ENCODE data around the gene SLC52A3. TPM values are rescaled to one million over a fixed set of nuclear protein-coding genes. Genes with fewer than 3 reads are reported as not detected.

The SLC52A3 gene
- total and polyA plus RNA-seq, 2 donors (not counting 3 experiments of a cell fraction or from before 2014, with no cell fraction given), result not detected

GRCh38 chr20:721876-722275 lies 46.4 kb downstream of the SLC52A3 start:
- Histone ChIP-seq H3K9me1 (replicated peaks; ENCODE audit: control insufficient read depth, extremely low read depth, insufficient read depth, low read length) (no peaks in the 10 kb centered on the region), H3K9me3 (replicated peaks; ENCODE audit: control insufficient read depth, insufficient read depth, low read length) (no peaks in the 10 kb centered on the region), H3K9ac (replicated peaks; ENCODE audit: extremely low read depth, insufficient read depth, low read length) (no peak overlapping the region), H4K20me1 (replicated peaks; ENCODE audit: control insufficient read depth, extremely low read depth, insufficient read depth, low read length) (no peaks in the 10 kb centered on the region), H3K27ac (ENCODE audit: insufficient read depth, low read depth, low read length) (no peak overlapping the region), H3K4me1 (ENCODE audit: control insufficient read depth, extremely low read depth, insufficient read depth, low read length) (no peaks in the 10 kb centered on the region), H3K4me3 (replicated peaks in 1 of 3; ENCODE audit: insufficient read depth in 1 of 3, low read depth in 1 of 3, low read length in 3 of 3) (no peak overlapping the region), H3K4me2 (ENCODE audit: insufficient read depth, low read length) (no peak overlapping the region), H3K36me3 (ENCODE audit: control insufficient read depth in 2 of 2, extremely low read depth in 1 of 2, insufficient read depth in 2 of 2, low read length in 2 of 2) (no peaks in the 10 kb centered on the region), H2AFZ (ENCODE audit: low read depth, low read length) (no peak overlapping the region), H3K79me2 (ENCODE audit: control insufficient read depth, insufficient read depth, low read length) (no peaks in the 10 kb centered on the region), H3K27me3 (ENCODE audit: control insufficient read depth in 2 of 2, insufficient read depth in 2 of 2, low read length in 2 of 2) (peaks cover 6 to 9% of the 10 kb centered on the region in 2 experiments)
- intact Hi-C loops (cut with micrococcal nuclease) (no loop called here), dilution Hi-C loops (cut with MboI; ENCODE audit: extremely low pct_ligation_motif_present, low sequenced_read_pairs) (no loop called here)
- CTCF ChIA-PET, result interaction anchor here (1.1 kb wide), 1 partner anchor 17 kb away, joined by 4 read pairs; no protein-coding TSS in a partner anchor
- no peak for TF ChIP-seq JUN (IDR thresholded peaks at IDR 0.05; ENCODE audit: borderline replicate concordance, insufficient read depth, insufficient read length, low read depth)
- TF ChIP-seq POLR2AphosphoS5 (IDR thresholded peaks at IDR 0.05; ENCODE audit: insufficient read depth, low read depth, low read length), result no peak
- DNase-seq (ENCODE audit: low read depth, low spot score) (no peak), FAIRE-seq (no peak)
- POLR2A ChIA-PET, result no interaction called here
- BruUV-seq (replicated peaks), result no TSS peak

DNA sequence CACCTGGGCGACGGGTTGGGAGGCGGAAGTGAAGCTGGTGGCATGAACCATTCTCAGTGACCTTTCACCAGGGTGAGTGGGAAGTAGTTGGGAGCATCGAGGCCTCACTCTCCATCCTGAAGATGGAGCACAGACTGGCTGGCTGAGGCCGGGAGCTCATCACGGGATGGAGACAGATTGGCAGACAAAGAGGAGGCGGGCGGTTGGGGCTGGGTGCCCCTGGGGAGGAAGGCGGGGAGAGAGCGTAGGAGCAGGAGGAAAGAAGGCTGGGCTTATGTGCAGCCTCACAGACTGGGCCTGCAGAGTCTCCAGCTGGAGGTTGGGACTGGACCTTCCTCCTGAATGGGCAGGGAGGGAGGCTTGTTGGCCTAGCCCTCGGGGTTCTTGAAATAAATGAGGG lies 48.5 kb downstream of the SLC52A3 start:
- Histone ChIP-seq H3K4me2 (ENCODE audit: insufficient read depth, low read length) (no peak overlapping the region), H3K9me3 (replicated peaks; ENCODE audit: control insufficient read depth, insufficient read depth, low read length) (no peaks in the 10 kb centered on the region), H3K27me3 (ENCODE audit: control insufficient read depth in 2 of 2, insufficient read depth in 2 of 2, low read length in 2 of 2) (peaks cover 2 to 4% of the 10 kb centered on the region in 2 experiments), H2AFZ (ENCODE audit: low read depth, low read length) (no peak overlapping the region), H3K4me3 (replicated peaks in 1 of 3; ENCODE audit: insufficient read depth in 1 of 3, low read depth in 1 of 3, low read length in 3 of 3) (no peak overlapping the region), H3K4me1 (ENCODE audit: control insufficient read depth, extremely low read depth, insufficient read depth, low read length) (no peaks in the 10 kb centered on the region), H3K9me1 (replicated peaks; ENCODE audit: control insufficient read depth, extremely low read depth, insufficient read depth, low read length) (no peaks in the 10 kb centered on the region), H3K36me3 (ENCODE audit: control insufficient read depth in 2 of 2, extremely low read depth in 1 of 2, insufficient read depth in 2 of 2, low read length in 2 of 2) (no peaks in the 10 kb centered on the region), H3K9ac (replicated peaks; ENCODE audit: extremely low read depth, insufficient read depth, low read length) (no peak overlapping the region), H3K79me2 (ENCODE audit: control insufficient read depth, insufficient read depth, low read length) (no peaks in the 10 kb centered on the region), H4K20me1 (replicated peaks; ENCODE audit: control insufficient read depth, extremely low read depth, insufficient read depth, low read length) (no peaks in the 10 kb centered on the region), H3K27ac (ENCODE audit: insufficient read depth, low read depth, low read length) (no peak overlapping the region)
- POLR2A ChIA-PET, result no interaction called here
- DNase-seq (ENCODE audit: low read depth, low spot score) (no peak), FAIRE-seq (no peak)
- intact Hi-C loops (cut with micrococcal nuclease), result no loop called here
- no peak for TF ChIP-seq FOS (IDR thresholded peaks at IDR 0.05; ENCODE audit: borderline replicate concordance, insufficient read depth, low read length)
- dilution Hi-C loops (cut with MboI; ENCODE audit: extremely low pct_ligation_motif_present, low sequenced_read_pairs), result no loop called here
- CTCF ChIA-PET, result interaction anchor here (1.6 kb wide), 1 partner anchor 19 kb away, joined by 6 read pairs; no protein-coding TSS in a partner anchor
- BruUV-seq (replicated peaks), result no TSS peak
